Measurements from ENCODE around the gene MOV10L1. TPM values are rescaled to one million over a fixed set of nuclear protein-coding genes. Genes with fewer than 3 reads are reported as not detected.

MOV10L1 gene
- total and polyA plus RNA-seq, 2 experiments from 2014 or later = 0.73 to 1.8 TPM

GRCh38 chr22:50049299-50050195 is 40.3 kb upstream of the MOV10L1 start:
- TF ChIP-seq ZNF114 (CRISPR knock-in tag; IDR thresholded peaks at IDR 0.05) (no peak), POLR2AphosphoS5 (IDR thresholded peaks at IDR 0.05; ENCODE audit: low read depth) (no peak), CREB1 (CRISPR knock-in tag; IDR thresholded peaks at IDR 0.05; ENCODE audit: low read depth) (no peak), EZH2phosphoT487 (IDR thresholded peaks at IDR 0.05; ENCODE audit: unreplicated experiment) (no peak), STAT1 (IDR thresholded peaks at IDR 0.05; ENCODE audit: unreplicated experiment) (no peak), NANOG (IDR thresholded peaks at IDR 0.05; ENCODE audit: borderline replicate concordance) (no peak)
- H3K27ac Mint-ChIP-seq = no peak overlapping the region
- no peak overlapping the region for H3K4me3 Mint-ChIP-seq
- Histone ChIP-seq H3K27me3 (ENCODE audit: insufficient read depth) (no peaks in the 10 kb centered on the region), H4K20me1 (replicated peaks; ENCODE audit: insufficient read depth) (no peaks in the 10 kb centered on the region), H3K4me3 (no peak overlapping the region), H3K27ac (ENCODE audit: low read depth) (no peak overlapping the region), H3K79me2 (replicated peaks; ENCODE audit: insufficient read depth) (no peaks in the 10 kb centered on the region), H3F3A (replicated peaks; ENCODE audit: low read depth) (no peaks in the 10 kb centered on the region), H3K36me3 (ENCODE audit: insufficient read depth) (no peaks in the 10 kb centered on the region), H3K9me2 (ENCODE audit: insufficient read depth) (no peaks in the 10 kb centered on the region), H3K4me2 (no peak overlapping the region), H2AFZ (no peak overlapping the region), H3K4me1 (ENCODE audit: insufficient read depth) (no peaks in the 10 kb centered on the region)
- DNase-seq (ENCODE audit: low spot score) (no peak), ATAC-seq (no peak)
- peaks cover 10% of the 10 kb centered on the region for H3K27me3 Mint-ChIP-seq (ENCODE audit: insufficient read depth, low read depth, poor library complexity)
- no peaks in the 10 kb centered on the region for H3K4me1 Mint-ChIP-seq
- H3K9me3 Mint-ChIP-seq = no peaks in the 10 kb centered on the region; the same call in 2 of the 3 replicates
- no peaks in the 10 kb centered on the region for H3K36me3 Mint-ChIP-seq (ENCODE audit: low read depth)

- Histone ChIP-seq H3K36me3 (ENCODE audit: insufficient read depth) (no peaks in the 10 kb centered on the region), H3K27ac (ENCODE audit: low read depth) (no peak overlapping the region), H3K4me3 (no peak overlapping the region), H2AFZ (no peak overlapping the region), H3K9me2 (ENCODE audit: insufficient read depth) (no peaks in the 10 kb centered on the region), H3K79me2 (replicated peaks; ENCODE audit: insufficient read depth) (no peaks in the 10 kb centered on the region), H3F3A (replicated peaks; ENCODE audit: low read depth) (no peaks in the 10 kb centered on the region), H3K4me2 (no peak overlapping the region), H3K4me1 (ENCODE audit: insufficient read depth) (no peaks in the 10 kb centered on the region), H4K20me1 (replicated peaks; ENCODE audit: insufficient read depth) (no peaks in the 10 kb centered on the region), H3K27me3 (ENCODE audit: insufficient read depth) (no peaks in the 10 kb centered on the region; the same call in 1 of the 2 replicates)
- DNase-seq (ENCODE audit: low spot score) (no peak), ATAC-seq (no peak)
- no peak overlapping the region for H3K4me3 Mint-ChIP-seq
- TF ChIP-seq, protein P1, sequence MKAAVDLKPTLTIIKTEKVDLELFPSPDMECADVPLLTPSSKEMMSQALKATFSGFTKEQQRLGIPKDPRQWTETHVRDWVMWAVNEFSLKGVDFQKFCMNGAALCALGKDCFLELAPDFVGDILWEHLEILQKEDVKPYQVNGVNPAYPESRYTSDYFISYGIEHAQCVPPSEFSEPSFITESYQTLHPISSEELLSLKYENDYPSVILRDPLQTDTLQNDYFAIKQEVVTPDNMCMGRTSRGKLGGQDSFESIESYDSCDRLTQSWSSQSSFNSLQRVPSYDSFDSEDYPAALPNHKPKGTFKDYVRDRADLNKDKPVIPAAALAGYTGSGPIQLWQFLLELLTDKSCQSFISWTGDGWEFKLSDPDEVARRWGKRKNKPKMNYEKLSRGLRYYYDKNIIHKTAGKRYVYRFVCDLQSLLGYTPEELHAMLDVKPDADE (IDR thresholded peaks at IDR 0.05) = no peak
- TF ChIP-seq STAT1 (IDR thresholded peaks at IDR 0.05; ENCODE audit: unreplicated experiment) (no peak), POLR2AphosphoS5 (IDR thresholded peaks at IDR 0.05; ENCODE audit: low read depth) (no peak), ZNF114 (CRISPR knock-in tag; IDR thresholded peaks at IDR 0.05) (no peak), NANOG (IDR thresholded peaks at IDR 0.05; ENCODE audit: borderline replicate concordance) (no peak)
- TF ChIP-seq, protein P2, sequence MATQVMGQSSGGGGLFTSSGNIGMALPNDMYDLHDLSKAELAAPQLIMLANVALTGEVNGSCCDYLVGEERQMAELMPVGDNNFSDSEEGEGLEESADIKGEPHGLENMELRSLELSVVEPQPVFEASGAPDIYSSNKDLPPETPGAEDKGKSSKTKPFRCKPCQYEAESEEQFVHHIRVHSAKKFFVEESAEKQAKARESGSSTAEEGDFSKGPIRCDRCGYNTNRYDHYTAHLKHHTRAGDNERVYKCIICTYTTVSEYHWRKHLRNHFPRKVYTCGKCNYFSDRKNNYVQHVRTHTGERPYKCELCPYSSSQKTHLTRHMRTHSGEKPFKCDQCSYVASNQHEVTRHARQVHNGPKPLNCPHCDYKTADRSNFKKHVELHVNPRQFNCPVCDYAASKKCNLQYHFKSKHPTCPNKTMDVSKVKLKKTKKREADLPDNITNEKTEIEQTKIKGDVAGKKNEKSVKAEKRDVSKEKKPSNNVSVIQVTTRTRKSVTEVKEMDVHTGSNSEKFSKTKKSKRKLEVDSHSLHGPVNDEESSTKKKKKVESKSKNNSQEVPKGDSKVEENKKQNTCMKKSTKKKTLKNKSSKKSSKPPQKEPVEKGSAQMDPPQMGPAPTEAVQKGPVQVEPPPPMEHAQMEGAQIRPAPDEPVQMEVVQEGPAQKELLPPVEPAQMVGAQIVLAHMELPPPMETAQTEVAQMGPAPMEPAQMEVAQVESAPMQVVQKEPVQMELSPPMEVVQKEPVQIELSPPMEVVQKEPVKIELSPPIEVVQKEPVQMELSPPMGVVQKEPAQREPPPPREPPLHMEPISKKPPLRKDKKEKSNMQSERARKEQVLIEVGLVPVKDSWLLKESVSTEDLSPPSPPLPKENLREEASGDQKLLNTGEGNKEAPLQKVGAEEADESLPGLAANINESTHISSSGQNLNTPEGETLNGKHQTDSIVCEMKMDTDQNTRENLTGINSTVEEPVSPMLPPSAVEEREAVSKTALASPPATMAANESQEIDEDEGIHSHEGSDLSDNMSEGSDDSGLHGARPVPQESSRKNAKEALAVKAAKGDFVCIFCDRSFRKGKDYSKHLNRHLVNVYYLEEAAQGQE (IDR thresholded peaks at IDR 0.05; ENCODE audit: unreplicated experiment) = no peak
- TF ChIP-seq, protein P3, sequence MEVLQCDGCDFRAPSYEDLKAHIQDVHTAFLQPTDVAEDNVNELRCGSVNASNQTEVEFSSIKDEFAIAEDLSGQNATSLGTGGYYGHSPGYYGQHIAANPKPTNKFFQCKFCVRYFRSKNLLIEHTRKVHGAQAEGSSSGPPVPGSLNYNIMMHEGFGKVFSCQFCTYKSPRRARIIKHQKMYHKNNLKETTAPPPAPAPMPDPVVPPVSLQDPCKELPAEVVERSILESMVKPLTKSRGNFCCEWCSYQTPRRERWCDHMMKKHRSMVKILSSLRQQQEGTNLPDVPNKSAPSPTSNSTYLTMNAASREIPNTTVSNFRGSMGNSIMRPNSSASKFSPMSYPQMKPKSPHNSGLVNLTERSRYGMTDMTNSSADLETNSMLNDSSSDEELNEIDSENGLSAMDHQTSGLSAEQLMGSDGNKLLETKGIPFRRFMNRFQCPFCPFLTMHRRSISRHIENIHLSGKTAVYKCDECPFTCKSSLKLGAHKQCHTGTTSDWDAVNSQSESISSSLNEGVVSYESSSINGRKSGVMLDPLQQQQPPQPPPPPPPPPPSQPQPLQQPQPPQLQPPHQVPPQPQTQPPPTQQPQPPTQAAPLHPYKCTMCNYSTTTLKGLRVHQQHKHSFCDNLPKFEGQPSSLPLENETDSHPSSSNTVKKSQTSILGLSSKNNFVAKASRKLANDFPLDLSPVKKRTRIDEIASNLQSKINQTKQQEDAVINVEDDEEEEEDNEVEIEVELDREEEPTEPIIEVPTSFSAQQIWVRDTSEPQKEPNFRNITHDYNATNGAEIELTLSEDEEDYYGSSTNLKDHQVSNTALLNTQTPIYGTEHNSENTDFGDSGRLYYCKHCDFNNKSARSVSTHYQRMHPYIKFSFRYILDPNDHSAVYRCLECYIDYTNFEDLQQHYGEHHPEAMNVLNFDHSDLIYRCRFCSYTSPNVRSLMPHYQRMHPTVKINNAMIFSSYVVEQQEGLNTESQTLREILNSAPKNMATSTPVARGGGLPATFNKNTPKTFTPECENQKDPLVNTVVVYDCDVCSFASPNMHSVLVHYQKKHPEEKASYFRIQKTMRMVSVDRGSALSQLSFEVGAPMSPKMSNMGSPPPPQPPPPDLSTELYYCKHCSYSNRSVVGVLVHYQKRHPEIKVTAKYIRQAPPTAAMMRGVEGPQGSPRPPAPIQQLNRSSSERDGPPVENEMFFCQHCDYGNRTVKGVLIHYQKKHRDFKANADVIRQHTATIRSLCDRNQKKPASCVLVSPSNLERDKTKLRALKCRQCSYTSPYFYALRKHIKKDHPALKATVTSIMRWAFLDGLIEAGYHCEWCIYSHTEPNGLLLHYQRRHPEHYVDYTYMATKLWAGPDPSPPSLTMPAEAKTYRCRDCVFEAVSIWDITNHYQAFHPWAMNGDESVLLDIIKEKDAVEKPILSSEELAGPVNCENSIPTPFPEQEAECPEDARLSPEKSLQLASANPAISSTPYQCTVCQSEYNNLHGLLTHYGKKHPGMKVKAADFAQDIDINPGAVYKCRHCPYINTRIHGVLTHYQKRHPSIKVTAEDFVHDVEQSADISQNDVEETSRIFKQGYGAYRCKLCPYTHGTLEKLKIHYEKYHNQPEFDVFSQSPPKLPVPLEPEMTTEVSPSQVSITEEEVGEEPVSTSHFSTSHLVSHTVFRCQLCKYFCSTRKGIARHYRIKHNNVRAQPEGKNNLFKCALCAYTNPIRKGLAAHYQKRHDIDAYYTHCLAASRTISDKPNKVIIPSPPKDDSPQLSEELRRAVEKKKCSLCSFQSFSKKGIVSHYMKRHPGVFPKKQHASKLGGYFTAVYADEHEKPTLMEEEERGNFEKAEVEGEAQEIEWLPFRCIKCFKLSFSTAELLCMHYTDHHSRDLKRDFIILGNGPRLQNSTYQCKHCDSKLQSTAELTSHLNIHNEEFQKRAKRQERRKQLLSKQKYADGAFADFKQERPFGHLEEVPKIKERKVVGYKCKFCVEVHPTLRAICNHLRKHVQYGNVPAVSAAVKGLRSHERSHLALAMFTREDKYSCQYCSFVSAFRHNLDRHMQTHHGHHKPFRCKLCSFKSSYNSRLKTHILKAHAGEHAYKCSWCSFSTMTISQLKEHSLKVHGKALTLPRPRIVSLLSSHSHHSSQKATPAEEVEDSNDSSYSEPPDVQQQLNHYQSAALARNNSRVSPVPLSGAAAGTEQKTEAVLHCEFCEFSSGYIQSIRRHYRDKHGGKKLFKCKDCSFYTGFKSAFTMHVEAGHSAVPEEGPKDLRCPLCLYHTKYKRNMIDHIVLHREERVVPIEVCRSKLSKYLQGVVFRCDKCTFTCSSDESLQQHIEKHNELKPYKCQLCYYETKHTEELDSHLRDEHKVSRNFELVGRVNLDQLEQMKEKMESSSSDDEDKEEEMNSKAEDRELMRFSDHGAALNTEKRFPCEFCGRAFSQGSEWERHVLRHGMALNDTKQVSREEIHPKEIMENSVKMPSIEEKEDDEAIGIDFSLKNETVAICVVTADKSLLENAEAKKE (CRISPR knock-in tag; IDR thresholded peaks at IDR 0.05) = no peak
- H3K36me3 Mint-ChIP-seq (ENCODE audit: low read depth) = no peaks in the 10 kb centered on the region
- peaks cover 15% of the 10 kb centered on the region for H3K27me3 Mint-ChIP-seq (ENCODE audit: insufficient read depth, low read depth, poor library complexity)
- H3K9me3 Mint-ChIP-seq = no peaks in the 10 kb centered on the region; the same call in 2 of the 3 replicates
- no peak overlapping the region for H3K27ac Mint-ChIP-seq
- H3K4me1 Mint-ChIP-seq = no peaks in the 10 kb centered on the region
These were observed 37.9 kb upstream of the MOV10L1 start for GRCh38 chr22:50051930-50052329.

All from GM23338 (cell line).